ENCODE results near the gene OR4K5. TPM values are rescaled to one million over a fixed set of nuclear protein-coding genes. Genes with fewer than 3 reads are reported as not detected.

Gene OR4K5, protein sequence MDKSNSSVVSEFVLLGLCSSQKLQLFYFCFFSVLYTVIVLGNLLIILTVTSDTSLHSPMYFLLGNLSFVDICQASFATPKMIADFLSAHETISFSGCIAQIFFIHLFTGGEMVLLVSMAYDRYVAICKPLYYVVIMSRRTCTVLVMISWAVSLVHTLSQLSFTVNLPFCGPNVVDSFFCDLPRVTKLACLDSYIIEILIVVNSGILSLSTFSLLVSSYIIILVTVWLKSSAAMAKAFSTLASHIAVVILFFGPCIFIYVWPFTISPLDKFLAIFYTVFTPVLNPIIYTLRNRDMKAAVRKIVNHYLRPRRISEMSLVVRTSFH
- total RNA-seq (not detected), polyA plus RNA-seq (not detected)

- no peaks in the 10 kb centered on the region for H3K4me1 ChIP-seq (ENCODE audit: insufficient read depth)
- no peak within 1 kb of the TSS for H3K27ac ChIP-seq (ENCODE audit: low read depth)
- H3K36me3 ChIP-seq (ENCODE audit: insufficient read depth), result no peaks in the 10 kb centered on the region
- H3K4me3 ChIP-seq (ENCODE audit: low read depth, low read length), result no peak within 1 kb of the TSS
- DNase-seq (ENCODE audit: extremely low spot score), result no peak
Measured at GRCh38 chr14:19920021-19920657, at the start of gene OR4K5. Gene OR4K5 (plus strand): TSS chr14:19920607. CDS start chr14:19920607, 0 bp downstream.

DNA sequence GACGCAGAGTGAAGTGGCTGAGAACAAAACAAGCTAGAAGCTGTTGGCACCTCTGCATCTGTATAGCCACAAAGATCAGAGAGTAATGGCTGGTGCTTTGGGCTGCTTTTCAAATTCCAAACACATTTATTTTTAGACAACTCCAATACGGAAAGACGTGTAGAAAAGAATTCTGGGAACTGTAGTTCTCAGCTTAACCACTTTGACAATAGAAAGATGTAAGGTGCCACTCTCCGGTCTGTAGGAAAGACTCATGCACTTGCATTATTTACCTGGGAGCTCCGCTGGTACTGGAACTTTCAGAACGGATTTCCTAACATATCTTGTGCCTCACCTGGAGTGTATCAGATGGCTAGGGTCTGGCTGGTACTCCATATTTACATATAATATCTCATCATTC, 47.2 kb upstream of the OR4K5 start:
- WGBS, result 31% methylated on average over 6 of the region's 6 CpGs
- Histone ChIP-seq H3K4me1 (ENCODE audit: insufficient read depth) (no peaks in the 10 kb centered on the region), H3K36me3 (ENCODE audit: insufficient read depth) (no peaks in the 10 kb centered on the region), H3K27ac (ENCODE audit: low read depth) (no peak overlapping the region), H3K4me3 (ENCODE audit: low read depth, low read length) (no peak overlapping the region)
- DNase-seq (ENCODE audit: extremely low spot score), result no peak

- no peak for DNase-seq (ENCODE audit: extremely low spot score)
- no peak within 1 kb of the TSS for H3K27ac ChIP-seq (ENCODE audit: low read depth)
- no peaks in the 10 kb centered on the region for H3K4me1 ChIP-seq (ENCODE audit: insufficient read depth)
- no peaks in the 10 kb centered on the region for H3K36me3 ChIP-seq (ENCODE audit: insufficient read depth)
- H3K4me3 ChIP-seq (ENCODE audit: low read depth, low read length), result no peak within 1 kb of the TSS
- 46% methylated on average over 2 of the region's 2 CpGs for WGBS
Measured at GRCh38 chr14:19874842-19875241, 45.6 kb upstream of the OR4K5 start, which contains the start of gene OR4K2. Gene OR4K2 (plus strand): TSS chr14:19875142. CDS start chr14:19876268, 1,126 bp downstream.

DNA sequence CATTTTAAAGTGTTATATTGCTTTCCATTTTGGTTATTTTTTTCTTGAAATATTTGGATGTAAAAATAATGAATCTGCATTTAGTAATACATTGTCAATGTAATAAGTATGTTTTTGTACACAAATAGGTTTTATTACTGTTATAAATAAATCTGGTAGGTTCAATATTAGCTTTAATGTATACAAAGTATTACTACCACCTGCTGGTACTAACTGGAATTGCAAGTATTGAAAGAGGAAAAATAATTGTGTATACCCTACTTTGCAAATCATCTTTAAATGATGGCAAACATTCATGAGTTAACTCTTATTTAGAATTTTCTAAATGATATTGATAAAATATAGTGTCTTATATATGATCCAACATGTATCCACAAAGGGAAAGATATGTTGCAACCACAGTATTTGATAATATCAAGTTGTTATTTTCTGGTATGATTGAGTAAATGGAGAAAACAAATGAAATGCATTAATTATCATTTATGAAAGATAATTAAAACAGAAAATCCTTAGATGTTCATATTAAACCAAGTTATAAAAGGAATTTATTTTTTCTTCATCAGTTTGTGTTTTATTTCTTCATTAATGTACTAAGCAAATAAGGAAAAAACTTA, 42.3 kb upstream of the OR4K5 start:
- H3K27ac ChIP-seq (ENCODE audit: low read depth), result no peak overlapping the region
- no peaks in the 10 kb centered on the region for H3K36me3 ChIP-seq (ENCODE audit: insufficient read depth)
- no peaks in the 10 kb centered on the region for H3K4me1 ChIP-seq (ENCODE audit: insufficient read depth)
- DNase-seq (ENCODE audit: extremely low spot score), result no peak
- H3K4me3 ChIP-seq (ENCODE audit: low read depth, low read length), result no peak overlapping the region

DNA sequence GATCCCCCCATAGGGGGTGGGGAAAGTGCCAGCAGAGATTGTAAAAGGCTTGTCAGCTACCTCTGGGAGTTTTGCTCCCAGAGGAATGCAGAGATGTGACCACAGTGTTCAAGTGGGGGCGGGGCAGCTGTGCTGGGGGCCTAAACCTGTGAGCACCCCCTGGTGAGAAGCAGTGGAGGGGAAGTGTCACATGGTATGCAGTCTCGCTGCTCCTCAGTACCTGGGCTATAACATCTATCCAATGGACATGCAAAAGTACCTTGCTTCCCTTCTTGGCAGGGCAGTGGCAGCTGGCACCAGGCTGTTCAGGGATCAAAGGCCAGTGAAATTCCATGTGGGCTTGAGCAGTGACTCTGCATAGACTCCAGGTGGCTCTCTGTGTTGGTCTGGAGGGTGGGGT, 25.1 kb upstream of the OR4K5 start:
- WGBS, result 50% methylated on average over 2 of the region's 2 CpGs
- Histone ChIP-seq H3K27ac (ENCODE audit: low read depth) (no peak overlapping the region), H3K4me3 (ENCODE audit: low read depth, low read length) (no peak overlapping the region), H3K4me1 (ENCODE audit: insufficient read depth) (no peaks in the 10 kb centered on the region), H3K36me3 (ENCODE audit: insufficient read depth) (no peaks in the 10 kb centered on the region)
- no peak for DNase-seq (ENCODE audit: extremely low spot score)

- 66% methylated on average over 3 of the region's 3 CpGs for WGBS
- Histone ChIP-seq H3K4me1 (ENCODE audit: insufficient read depth) (no peaks in the 10 kb centered on the region), H3K27ac (ENCODE audit: low read depth) (no peak overlapping the region), H3K4me3 (ENCODE audit: low read depth, low read length) (no peak overlapping the region), H3K36me3 (ENCODE audit: insufficient read depth) (no peaks in the 10 kb centered on the region)
- no peak for DNase-seq (ENCODE audit: extremely low spot score)
Measured at GRCh38 chr14:19900999-19901398, 19.4 kb upstream of the OR4K5 start.

DNA sequence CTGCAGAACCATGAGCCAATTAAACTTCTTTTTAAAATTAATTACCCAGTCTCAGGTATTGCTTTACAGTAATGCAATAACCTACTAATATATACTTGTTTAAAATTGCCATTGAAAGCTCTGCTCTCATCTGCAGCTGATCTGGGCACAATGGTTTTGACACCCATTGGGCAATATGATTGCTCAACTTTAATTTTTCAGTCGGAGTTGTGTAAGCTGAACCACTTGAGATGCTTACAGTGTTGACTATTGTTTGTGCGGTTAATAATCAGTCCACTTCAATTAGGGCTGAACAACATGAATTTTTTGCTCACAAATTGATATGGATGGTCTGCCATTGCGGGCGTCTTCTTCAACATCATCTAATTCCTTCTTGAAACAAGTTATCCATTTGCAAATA, 18.0 kb upstream of the OR4K5 start:
- H3K27ac ChIP-seq (ENCODE audit: low read depth), result no peak overlapping the region
- WGBS, result 78% methylated on average over 4 of the region's 4 CpGs
- no peak overlapping the region for H3K4me3 ChIP-seq (ENCODE audit: low read depth, low read length)
- no peaks in the 10 kb centered on the region for H3K4me1 ChIP-seq (ENCODE audit: insufficient read depth)
- no peaks in the 10 kb centered on the region for H3K36me3 ChIP-seq (ENCODE audit: insufficient read depth)
- no peak for DNase-seq (ENCODE audit: extremely low spot score)

- Histone ChIP-seq H3K27ac (ENCODE audit: low read depth) (no peak overlapping the region), H3K4me1 (ENCODE audit: insufficient read depth) (no peaks in the 10 kb centered on the region), H3K4me3 (ENCODE audit: low read depth, low read length) (no peak overlapping the region), H3K36me3 (ENCODE audit: insufficient read depth) (no peaks in the 10 kb centered on the region)
- DNase-seq (ENCODE audit: extremely low spot score), result no peak
Measured at GRCh38 chr14:19906665-19907064, 13.7 kb upstream of the OR4K5 start.

- Histone ChIP-seq H3K4me1 (ENCODE audit: insufficient read depth) (no peaks in the 10 kb centered on the region), H3K36me3 (ENCODE audit: insufficient read depth) (no peaks in the 10 kb centered on the region)
- WGBS, result 48% methylated on average over 3 of the region's 3 CpGs
Measured at GRCh38 chr14:19911114-19911513, 9.3 kb upstream of the OR4K5 start.

DNA sequence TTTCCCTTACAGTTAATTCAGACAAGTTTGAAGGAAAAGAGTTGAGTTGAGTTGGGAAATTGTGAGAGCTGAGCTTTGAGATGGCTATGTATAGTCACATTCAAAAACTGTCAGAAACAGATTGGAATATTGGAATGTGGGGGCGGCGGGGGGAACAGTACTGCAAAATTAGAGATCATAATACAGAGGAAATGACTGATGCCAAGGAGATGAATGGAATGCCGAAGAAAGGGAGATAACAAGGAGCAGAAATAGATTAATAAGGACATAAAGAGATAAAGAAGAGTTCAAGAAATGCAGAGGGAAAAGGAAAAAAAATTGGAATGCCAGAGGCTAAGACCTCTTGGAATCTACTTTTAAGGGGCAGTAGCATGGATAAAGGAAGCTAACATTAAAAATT, 3.2 kb upstream of the OR4K5 start:
- H3K4me3 ChIP-seq (ENCODE audit: low read depth, low read length), result no peak overlapping the region
- 67% methylated on average over 3 of the region's 3 CpGs for WGBS
- H3K27ac ChIP-seq (ENCODE audit: low read depth), result no peak overlapping the region

More at GRCh38 chr14:19911114-19911513, 9.3 kb upstream of the OR4K5 start:
- no peak overlapping the region for H3K4me3 ChIP-seq (ENCODE audit: low read depth, low read length)
- no peak for DNase-seq (ENCODE audit: extremely low spot score)
- H3K27ac ChIP-seq (ENCODE audit: low read depth), result no peak overlapping the region

GRCh38 chr14:19917955-19918518, 2.4 kb upstream of the OR4K5 start:
- 58% methylated on average over 1 of the region's 1 CpG for WGBS
- no peak overlapping the region for H3K4me3 ChIP-seq (ENCODE audit: low read depth, low read length)
- no peak overlapping the region for H3K27ac ChIP-seq (ENCODE audit: low read depth)
- no peak for DNase-seq (ENCODE audit: extremely low spot score)
- no peaks in the 10 kb centered on the region for H3K36me3 ChIP-seq (ENCODE audit: insufficient read depth)
- H3K4me1 ChIP-seq (ENCODE audit: insufficient read depth), result no peaks in the 10 kb centered on the region

More for the DNA sequence above, 3.2 kb upstream of the OR4K5 start:
- Histone ChIP-seq H3K4me1 (ENCODE audit: insufficient read depth) (no peaks in the 10 kb centered on the region), H3K36me3 (ENCODE audit: insufficient read depth) (no peaks in the 10 kb centered on the region)
- DNase-seq (ENCODE audit: extremely low spot score), result no peak

GRCh38 chr14:19918553-19919264, 1.7 kb upstream of the OR4K5 start:
- Histone ChIP-seq H3K36me3 (ENCODE audit: insufficient read depth) (no peaks in the 10 kb centered on the region), H3K4me3 (ENCODE audit: low read depth, low read length) (no peak overlapping the region), H3K27ac (ENCODE audit: low read depth) (no peak overlapping the region), H3K4me1 (ENCODE audit: insufficient read depth) (no peaks in the 10 kb centered on the region)
- no peak for DNase-seq (ENCODE audit: extremely low spot score)
- 49% methylated on average over 4 of the region's 4 CpGs for WGBS

- WGBS, result 54% methylated on average over 3 of the region's 3 CpGs
- no peak within 1 kb of the TSS for H3K4me3 ChIP-seq (ENCODE audit: low read depth, low read length)
Measured at GRCh38 chr14:19930617-19931016, 10.2 kb downstream of the OR4K5 start, which contains the start of gene OR4K1. Gene OR4K1 (plus strand): TSS chr14:19930917. CDS start chr14:19935667, 4,750 bp downstream.

More at GRCh38 chr14:19930617-19931016, 10.2 kb downstream of the OR4K5 start, which contains the start of gene OR4K1:
- no peaks in the 10 kb centered on the region for H3K4me1 ChIP-seq (ENCODE audit: insufficient read depth)
- DNase-seq (ENCODE audit: extremely low spot score), result no peak
- H3K36me3 ChIP-seq (ENCODE audit: insufficient read depth), result no peaks in the 10 kb centered on the region
- H3K27ac ChIP-seq (ENCODE audit: low read depth), result no peak within 1 kb of the TSS

All from urinary bladder (tissue), 4 donors.